GM19467 (cell line): ENCODE results near the gene SMPD2.

ENCODE experiments used
- ATAC-seq: cut with Tn5 transposase; IDR thresholded peaks from one replicate; pipeline ENCODE4 v1.9.1; 2021; ENCODE audit warnings: mild to moderate bottlenecking, moderate library complexity; ENCODE audit not compliant: unreplicated experiment

The SMPD2 gene

GRCh38 chr6:109446541-109446940 is 6.0 kb downstream of the SMPD2 start:
- ATAC-seq: no peak

- ATAC-seq: no peak
Observed at GRCh38 chr6:109447087-109447486, 6.6 kb downstream of the SMPD2 start.

- ATAC-seq: no peak
Observed at GRCh38 chr6:109447878-109448555, 7.5 kb downstream of the SMPD2 start.

GRCh38 chr6:109448615-109449014 is 8.1 kb downstream of the SMPD2 start:
- ATAC-seq: no peak

DNA sequence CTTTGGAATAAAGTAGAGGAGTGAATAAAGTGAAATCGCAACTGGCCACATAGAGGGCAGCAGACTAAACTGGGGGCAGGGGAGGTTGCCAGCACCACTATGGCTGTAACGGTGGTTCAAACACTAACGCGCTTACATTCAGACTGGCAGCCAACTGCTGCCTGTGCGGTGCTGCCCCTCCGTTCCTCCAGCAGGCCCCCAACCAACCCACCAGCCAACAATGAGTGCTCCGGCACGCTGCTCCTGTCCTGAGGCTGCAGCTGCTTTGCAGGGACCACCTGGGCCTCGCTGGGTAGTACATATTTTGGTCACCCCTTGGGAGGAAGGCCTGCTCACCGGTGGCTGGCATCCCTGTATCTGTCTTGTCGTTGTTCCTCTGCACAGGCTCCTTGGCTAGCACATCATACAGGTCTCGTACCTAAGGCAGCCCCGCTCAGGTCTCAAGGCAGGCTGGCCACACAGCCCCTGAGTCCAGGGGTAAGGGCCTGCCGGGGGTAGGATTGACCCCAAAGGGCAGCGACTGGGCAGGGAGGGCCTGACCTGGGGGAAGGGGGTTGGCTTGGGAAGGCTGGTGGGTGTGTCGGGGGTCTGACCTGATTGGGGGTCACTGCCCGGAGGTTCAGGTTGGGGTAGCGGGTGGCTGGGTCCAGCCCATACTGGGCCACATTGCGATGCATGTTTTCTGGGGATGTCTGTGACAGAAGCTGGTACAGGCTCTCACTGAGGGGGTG is 8.7 kb downstream of the SMPD2 start:
- ATAC-seq: no peak

- no peak for ATAC-seq
Observed at GRCh38 chr6:109449795-109450673, 9.5 kb downstream of the SMPD2 start.

GRCh38 chr6:109450801-109451200 is 10.3 kb downstream of the SMPD2 start:
- no peak for ATAC-seq

DNA sequence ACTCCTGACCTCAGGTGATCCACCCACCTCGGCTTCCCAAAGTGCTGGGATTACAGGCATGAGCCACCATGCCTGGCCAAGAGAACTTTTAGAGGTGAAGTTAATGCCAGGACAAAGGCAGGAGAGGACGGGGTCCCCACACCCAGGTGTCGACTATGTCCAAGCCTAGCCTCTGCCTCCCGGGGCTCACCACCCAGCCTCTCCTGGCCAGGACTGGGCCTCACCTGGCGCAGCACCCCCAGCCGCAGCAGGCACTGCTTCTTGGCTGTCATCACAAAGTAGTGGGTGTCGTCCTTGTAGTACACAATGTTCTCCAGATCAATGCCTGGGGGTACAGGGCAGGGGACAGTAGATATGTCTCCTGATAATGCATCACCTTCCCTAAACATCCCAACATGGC is 10.9 kb downstream of the SMPD2 start:
- ATAC-seq: no peak

DNA sequence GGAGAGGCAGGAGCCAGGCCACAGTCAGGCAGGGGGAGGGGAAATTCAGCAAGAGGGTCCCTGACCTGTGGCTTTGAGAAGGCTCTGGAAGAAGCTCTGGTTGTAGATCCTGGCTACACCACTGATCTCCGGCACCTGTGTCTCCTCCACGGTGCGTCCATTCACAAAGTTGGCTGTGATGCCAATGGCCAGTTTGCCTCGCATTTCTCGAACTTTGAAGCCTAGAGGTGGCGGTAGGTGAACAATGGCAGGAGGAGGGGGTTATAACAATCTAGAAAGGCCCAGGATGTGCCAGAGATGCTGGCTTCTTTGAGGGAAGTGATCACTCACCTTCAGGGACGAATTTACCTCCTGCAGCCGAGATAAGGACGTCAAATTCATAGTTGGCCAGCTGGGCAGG is 11.7 kb downstream of the SMPD2 start:
- ATAC-seq: no peak

DNA sequence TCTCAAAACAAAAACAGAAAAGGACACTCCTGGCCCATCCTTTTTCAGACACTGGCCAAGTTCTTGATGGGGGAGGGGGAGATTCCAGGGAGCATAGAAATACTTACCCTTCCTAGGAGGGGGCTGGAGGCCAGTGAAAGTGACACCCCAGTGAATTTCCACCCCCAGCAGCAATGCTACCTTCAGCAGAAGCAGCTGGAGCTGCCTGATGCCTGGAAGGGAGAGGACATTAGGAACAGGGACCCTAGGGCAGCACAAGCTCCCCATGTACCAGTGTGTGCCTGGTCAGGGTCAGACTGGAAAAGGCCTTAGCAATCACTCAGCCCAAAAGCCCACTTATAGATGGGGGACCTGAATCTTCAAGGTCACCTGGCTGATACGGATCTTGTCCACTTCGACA is 12.6 kb downstream of the SMPD2 start:
- no peak for ATAC-seq

DNA sequence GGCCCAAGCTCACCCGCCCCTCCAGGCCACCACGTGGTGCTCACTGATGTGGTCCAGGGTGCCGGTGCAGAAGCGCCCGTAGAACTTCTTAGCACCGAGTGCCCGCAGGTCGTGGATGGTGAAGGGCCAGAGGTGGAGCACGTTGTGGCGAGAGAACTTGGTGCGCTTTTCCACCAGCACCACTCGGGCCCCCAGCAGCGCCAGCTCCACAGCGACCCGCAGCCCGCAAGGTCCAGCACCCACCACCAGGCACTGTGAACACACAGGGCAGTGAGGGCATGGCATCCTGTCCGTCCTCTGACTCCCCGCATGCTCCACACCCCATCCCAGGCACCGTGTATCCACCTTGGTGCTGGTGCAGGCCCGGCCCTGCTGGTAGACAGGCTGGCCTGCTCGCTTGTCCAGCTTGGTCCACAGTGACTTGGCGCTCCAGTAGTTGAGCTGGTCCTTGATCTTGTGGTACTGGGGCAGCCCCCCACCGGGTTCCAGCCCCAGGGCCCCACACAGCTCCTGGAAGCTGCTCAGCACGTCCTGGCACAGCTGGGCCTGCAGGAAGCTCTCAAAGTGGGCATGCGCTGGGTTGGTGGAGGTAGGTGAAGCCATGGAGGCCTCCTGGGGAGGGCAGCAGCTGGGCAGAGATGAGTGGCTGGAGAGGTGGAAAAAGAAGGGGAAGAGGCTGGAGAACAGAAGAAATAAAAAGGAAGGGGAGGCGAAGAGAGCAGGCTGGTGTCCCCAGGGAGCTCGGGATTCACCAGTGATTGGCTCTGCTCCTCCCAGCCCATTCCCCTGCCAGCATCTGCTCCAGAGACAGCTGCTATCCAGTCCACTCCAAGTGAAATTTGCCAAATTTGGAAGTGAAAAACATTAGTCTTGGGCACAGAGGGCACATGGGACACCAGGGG is 13.3 kb downstream of the SMPD2 start:
- ATAC-seq: no peak

DNA sequence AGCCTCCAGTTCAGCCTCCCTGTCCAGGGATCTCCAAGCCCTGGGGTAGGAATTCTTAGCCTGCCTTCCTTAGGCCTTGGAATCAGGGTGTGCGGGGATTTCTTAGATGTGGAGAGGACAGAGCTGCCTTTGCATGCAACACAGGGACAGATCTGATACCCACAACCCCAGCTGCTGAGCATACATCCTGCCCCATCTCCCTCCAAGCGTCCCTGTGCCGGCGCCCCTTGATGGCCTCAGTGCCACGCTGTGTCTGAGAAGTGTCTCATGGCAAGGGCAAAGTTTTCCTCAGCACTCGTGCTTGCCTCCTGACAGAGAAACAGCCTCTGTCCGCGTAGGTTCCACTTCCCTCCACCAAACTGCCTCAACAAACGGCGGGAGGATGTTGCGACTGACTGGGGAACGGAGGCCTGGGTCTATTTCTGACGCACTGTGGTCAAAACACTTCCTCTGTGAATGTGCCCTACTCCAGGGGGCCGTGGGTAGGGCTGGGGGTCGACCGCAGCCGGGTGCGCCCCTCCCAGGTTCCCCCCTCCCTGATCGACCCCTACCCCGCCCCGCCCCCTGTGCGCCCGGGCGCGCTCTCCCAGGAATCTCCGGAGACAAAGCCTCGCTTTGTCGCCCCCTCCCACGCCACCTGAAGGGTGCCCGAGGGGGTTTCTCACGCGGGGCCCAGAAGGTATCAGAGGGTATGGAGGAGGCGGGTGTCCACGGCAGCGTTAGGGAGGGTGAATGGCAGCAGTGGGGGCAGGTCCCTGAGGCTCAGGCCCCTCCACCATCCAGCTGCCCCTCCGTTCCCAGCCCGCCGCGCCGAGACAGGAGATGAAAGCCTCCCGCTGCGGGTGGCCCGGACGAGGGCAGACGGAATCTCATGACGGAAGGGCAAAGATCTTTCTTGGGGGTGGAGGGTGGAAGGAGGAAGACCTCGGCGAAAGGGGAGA is 14.2 kb downstream of the SMPD2 start:
- ATAC-seq: peak; percentile 24

- peak; percentile 44 for ATAC-seq
Observed at GRCh38 chr6:109455437-109456110, 15.1 kb downstream of the SMPD2 start, which contains the start of gene MICAL1. Gene MICAL1 (minus strand): TSS chr6:109455772. CDS start chr6:109454196, 1,576 bp downstream.

DNA sequence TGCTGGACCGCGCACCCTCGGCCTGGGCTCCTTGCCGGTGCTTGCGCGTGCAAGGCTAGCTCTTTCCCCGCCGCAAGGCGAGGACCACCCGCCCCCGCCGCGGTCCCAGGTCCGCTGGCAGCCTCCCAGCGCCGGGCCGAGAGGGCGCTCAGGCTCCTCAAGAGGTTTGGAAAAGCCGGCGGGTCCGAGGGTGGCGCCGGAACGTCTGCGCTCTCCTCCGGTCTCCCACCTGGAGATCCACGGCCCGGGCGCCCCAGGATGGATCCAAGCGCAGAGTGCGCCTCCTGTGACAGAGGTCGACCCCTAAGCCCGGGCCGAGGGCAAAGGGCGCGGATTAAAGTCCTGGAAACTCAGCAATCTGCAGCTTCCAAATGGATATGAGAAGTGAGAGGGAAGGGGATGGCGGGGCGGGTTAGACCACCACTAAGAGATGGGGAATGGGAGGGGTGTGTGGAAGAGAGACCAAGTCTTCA is 15.6 kb downstream of the SMPD2 start:
- peak; percentile 1 for ATAC-seq

GRCh38 chr6:109456710-109457561 is 16.4 kb downstream of the SMPD2 start:
- ATAC-seq: no peak

DNA sequence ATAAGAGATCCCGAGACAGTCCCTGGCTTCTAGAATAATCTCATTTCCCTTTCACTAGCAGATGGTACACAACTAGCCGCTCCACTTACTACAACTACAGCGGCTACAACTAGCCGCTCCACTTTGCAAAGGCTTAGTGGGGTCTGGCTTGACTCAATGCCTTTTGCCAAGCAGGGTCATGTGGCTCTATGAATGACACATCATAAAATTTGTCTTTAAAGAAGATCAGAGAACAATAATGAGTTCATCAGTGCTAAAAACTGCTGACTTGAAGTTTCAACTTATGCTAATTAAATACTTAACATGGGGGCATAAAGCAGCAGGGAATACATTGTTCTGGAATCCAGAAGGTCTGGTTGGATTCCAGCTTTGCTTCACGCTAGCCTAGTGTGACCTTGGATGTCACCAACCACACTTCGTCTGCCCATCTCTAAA is 17.1 kb downstream of the SMPD2 start:
- no peak for ATAC-seq

- no peak for ATAC-seq
Observed at GRCh38 chr6:109458774-109459531, 18.4 kb downstream of the SMPD2 start.
